Memory B cell (primary cell): ENCODE results near the gene MYBPHL.
"Not testable (repeated sequence)": the region's sequence is repeated elsewhere in the genome, so short reads cannot be mapped to it uniquely, and the experiment has no call there.

Experiments used
- ATAC-seq: fragments of 150-1000 bp; cut with Tn5 transposase; 2 replicates; pipeline ENCODE4 v1.10.0; 2021; ENCODE audit warnings: low read depth, mild to moderate bottlenecking, moderate library complexity
- DNase-seq, 2 donors: peaks; one replicate each; pipeline ENCODE4 v3.0.0; 2022; ENCODE audit warnings: low spot score in 2 of 2
- H3K27ac Mint-ChIP-seq: one replicate; pipeline ENCODE4 v1.8.0; 2022; ENCODE audit warnings: mild to moderate bottlenecking, moderate library complexity, mixed read lengths
- H3K27me3 Mint-ChIP-seq: one replicate; pipeline ENCODE4 v1.8.0; 2022; ENCODE audit warnings: mixed read lengths
- H3K36me3 Mint-ChIP-seq: one replicate; pipeline ENCODE4 v1.8.0; 2022; ENCODE audit warnings: mild to moderate bottlenecking, mixed read lengths
- H3K4me1 Mint-ChIP-seq: one replicate; pipeline ENCODE4 v1.8.0; 2022; ENCODE audit warnings: mixed read lengths
- H3K4me3 Mint-ChIP-seq: one replicate; pipeline ENCODE4 v1.8.0; 2022; ENCODE audit warnings: mild to moderate bottlenecking, moderate library complexity, mixed read lengths
- H3K9me3 Mint-ChIP-seq: one replicate; pipeline ENCODE4 v1.8.0; 2022; ENCODE audit warnings: mixed read lengths

Gene MYBPHL

DNA sequence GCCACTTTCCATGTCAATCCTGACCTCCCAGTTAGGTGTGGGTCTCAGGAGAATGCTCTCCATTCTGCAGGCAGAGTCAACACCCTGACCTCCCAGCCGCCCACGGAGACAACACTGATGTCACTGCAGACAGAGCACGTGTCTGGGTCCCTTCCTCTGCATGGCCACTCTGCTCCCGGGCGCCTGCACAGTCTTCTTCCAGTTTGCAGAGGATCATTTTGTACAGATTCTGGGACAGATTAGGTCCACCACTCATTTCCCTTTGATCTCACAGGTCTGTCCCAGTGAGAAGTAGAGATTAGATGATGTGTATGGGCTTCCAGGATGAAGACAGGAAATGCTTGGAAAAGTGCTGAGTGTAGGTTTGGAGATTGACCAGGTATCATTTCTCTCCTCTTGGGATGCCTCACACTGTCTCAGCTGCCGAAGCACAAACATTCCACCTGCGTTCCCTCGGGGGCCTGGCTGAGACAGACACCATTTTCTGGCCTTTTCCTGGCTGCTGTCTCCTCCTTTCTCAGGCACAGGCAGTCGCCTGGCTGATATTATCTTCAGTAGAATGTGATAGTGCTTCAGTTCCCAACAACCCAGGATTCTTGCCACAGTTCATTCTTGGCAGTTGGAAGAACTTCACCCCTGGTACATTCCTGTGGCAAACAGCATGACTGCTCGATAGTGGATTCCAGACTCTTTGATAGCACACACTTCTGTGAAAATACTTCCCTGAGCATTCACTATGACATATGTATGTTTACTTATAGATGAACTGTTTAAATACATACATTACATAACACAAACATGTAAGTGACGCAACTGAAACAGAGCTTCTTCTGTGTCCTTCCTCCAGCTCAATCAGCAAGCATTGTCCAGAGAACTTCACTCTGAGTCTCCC is 7.9 kb downstream of the MYBPHL start:
- DNase-seq (no peak), ATAC-seq (no peak)
- H3K4me3 Mint-ChIP-seq, result no peak overlapping the region
- peaks cover 20% of the 10 kb centered on the region for H3K4me1 Mint-ChIP-seq
- H3K27ac Mint-ChIP-seq, result no peak overlapping the region
- peaks cover 10% of the 10 kb centered on the region for H3K27me3 Mint-ChIP-seq
- H3K36me3 Mint-ChIP-seq, result no peaks in the 10 kb centered on the region
- no peaks in the 10 kb centered on the region for H3K9me3 Mint-ChIP-seq

DNA sequence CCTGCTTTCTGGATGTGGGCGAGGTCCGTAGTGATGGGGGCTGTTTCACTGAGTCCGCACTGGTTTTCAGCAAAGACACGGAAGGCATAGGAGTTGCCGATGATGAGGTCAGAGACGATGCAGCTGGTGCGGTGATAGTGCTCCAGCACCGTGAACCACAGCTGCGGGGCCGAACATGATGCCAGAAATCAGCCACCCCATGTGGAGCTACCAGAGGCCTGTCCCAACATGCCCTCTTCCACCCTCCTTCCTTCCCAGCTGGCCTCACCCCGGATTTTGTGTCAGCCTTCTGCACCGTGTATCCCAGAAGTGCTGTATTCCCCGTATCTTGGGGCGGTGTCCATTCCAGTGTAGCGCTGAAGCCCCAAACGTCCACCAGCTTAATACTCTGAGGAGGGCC is 10.0 kb downstream of the MYBPHL start:
- H3K4me1 Mint-ChIP-seq, result peaks cover 20% of the 10 kb centered on the region
- H3K27me3 Mint-ChIP-seq, result peaks cover 10% of the 10 kb centered on the region
- ATAC-seq (no peak), DNase-seq (no peak)
- H3K27ac Mint-ChIP-seq, result no peak overlapping the region
- H3K36me3 Mint-ChIP-seq, result no peaks in the 10 kb centered on the region
- no peaks in the 10 kb centered on the region for H3K9me3 Mint-ChIP-seq
- no peak overlapping the region for H3K4me3 Mint-ChIP-seq

- no peak for DNase-seq
- H3K4me1 Mint-ChIP-seq, result peaks cover 20% of the 10 kb centered on the region
- H3K27ac Mint-ChIP-seq, result no peak overlapping the region
- ATAC-seq, result no peak
- peaks cover 10% of the 10 kb centered on the region for H3K27me3 Mint-ChIP-seq
- H3K9me3 Mint-ChIP-seq, result no peaks in the 10 kb centered on the region
- H3K36me3 Mint-ChIP-seq, result no peaks in the 10 kb centered on the region
- H3K4me3 Mint-ChIP-seq, result no peak overlapping the region
These were observed 10.9 kb downstream of the MYBPHL start for GRCh38 chr1:109295712-109296415.

GRCh38 chr1:109294481-109294880 is 12.3 kb downstream of the MYBPHL start:
- Mint-ChIP-seq H3K4me3 (peak overlapping the region; percentile 15), H3K27me3 (peaks cover 6% of the 10 kb centered on the region), H3K4me1 (peaks cover 20% of the 10 kb centered on the region), H3K27ac (no peak overlapping the region), H3K36me3 (no peaks in the 10 kb centered on the region), H3K9me3 (no peaks in the 10 kb centered on the region)
- ATAC-seq, result peak; percentile 83
- no peak for DNase-seq

GRCh38 chr1:109293026-109293425 is 13.8 kb downstream of the MYBPHL start:
- ATAC-seq (no peak), DNase-seq (no peak)
- H3K27ac Mint-ChIP-seq, result no peak overlapping the region
- H3K27me3 Mint-ChIP-seq, result peaks cover 2% of the 10 kb centered on the region
- H3K9me3 Mint-ChIP-seq, result no peaks in the 10 kb centered on the region
- H3K4me1 Mint-ChIP-seq, result peaks cover 13% of the 10 kb centered on the region
- H3K4me3 Mint-ChIP-seq, result no peak overlapping the region
- no peaks in the 10 kb centered on the region for H3K36me3 Mint-ChIP-seq

DNA sequence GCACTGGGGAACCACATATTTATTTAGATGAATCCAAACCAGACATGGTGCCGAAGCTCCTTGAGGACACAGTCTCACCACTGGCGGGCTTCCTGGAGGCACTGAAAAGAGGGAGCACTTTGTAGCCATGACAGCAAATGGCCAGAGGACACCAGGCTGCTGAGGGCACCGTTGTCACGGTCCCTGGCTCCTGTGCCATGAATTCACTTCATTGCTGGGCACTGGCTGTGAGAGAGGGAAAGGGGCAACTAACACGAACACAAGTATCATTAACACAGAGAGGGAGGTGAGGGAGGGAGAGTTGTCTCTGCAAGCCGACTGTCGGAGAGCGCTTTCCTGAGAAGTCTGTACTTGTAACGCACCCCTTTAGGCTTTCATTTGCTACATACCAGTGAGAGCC is 14.4 kb downstream of the MYBPHL start:
- no peak overlapping the region for H3K27ac Mint-ChIP-seq
- no peak for DNase-seq
- H3K4me3 Mint-ChIP-seq, result no peak overlapping the region
- ATAC-seq, result no peak
- no peaks in the 10 kb centered on the region for H3K36me3 Mint-ChIP-seq
- peaks cover 13% of the 10 kb centered on the region for H3K4me1 Mint-ChIP-seq
- no peaks in the 10 kb centered on the region for H3K9me3 Mint-ChIP-seq
- peaks cover 2% of the 10 kb centered on the region for H3K27me3 Mint-ChIP-seq

DNA sequence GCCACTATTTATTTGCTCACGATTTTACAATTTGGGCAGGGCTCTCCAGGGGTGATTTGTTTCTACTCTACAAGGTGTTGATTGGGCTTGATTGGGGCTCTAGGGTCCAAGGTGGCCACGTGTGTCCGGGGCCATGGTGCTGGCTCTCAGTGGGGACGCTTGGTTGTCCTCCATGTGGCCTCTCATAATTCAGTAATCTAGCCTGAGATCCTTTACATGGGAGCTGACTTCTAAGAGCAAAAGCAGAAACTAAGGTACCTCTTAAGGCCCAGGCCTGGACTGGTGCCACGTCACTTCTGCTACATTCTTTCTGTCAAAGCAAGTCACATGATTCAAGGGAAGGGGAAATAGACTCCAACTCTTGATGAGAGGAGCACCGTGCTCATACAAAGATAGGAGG is 15.8 kb downstream of the MYBPHL start:
- DNase-seq (no peak), ATAC-seq (peak; percentile 55)
- Mint-ChIP-seq H3K4me1 (peaks cover 13% of the 10 kb centered on the region), H3K9me3 (no peaks in the 10 kb centered on the region), H3K27me3 (peaks cover 3% of the 10 kb centered on the region), H3K4me3 (no peak overlapping the region), H3K36me3 (no peaks in the 10 kb centered on the region), H3K27ac (no peak overlapping the region)

DNA sequence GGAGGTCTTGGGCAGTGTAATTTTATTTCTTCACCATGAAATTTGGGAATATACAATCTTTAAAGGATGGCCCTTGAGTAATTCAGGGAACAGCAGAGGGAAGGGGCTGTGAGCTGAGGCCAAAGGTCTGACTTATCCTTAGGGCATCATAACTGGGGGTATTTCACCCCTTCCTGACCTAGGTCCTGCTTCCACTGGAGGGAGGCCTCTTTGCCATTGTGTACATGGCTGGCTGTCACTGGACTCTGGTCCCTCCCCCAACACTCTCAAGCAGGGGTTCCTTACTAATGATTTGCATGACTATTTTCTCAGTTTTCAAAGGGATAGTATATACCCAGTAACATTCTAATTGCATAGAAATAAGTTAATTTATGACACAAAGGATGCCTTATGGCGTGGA is 16.7 kb downstream of the MYBPHL start:
- H3K27ac Mint-ChIP-seq, result no peak overlapping the region
- peaks cover 9% of the 10 kb centered on the region for H3K4me1 Mint-ChIP-seq
- no peak for ATAC-seq
- no peaks in the 10 kb centered on the region for H3K36me3 Mint-ChIP-seq
- H3K27me3 Mint-ChIP-seq, result peaks cover 4% of the 10 kb centered on the region
- DNase-seq, result no peak
- H3K4me3 Mint-ChIP-seq, result no peak overlapping the region
- no peaks in the 10 kb centered on the region for H3K9me3 Mint-ChIP-seq

DNA sequence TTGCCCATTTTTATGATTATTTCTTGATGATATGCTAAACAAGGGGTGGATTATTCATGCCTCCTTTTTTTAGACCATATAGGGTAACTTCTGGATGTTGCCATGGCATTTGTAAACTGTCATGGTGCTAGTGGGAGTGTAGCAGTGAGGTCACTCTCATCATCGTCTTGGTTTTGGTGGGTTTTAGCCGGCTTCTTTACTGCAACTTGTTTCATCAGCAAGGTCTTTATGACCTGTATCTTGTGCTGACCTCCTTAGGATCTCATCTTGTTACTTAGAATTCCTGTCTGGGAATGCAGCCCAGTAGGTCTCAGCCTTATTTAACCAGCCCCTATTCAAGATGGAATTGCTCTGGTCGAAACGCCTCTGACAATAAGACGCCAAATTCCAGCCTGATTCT is 20.0 kb downstream of the MYBPHL start:
- not testable (repeated sequence) for H3K27me3 Mint-ChIP-seq, H3K9me3 Mint-ChIP-seq, H3K4me1 Mint-ChIP-seq, H3K4me3 Mint-ChIP-seq, ATAC-seq, DNase-seq, H3K27ac Mint-ChIP-seq, H3K36me3 Mint-ChIP-seq

- Mint-ChIP-seq H3K4me3 (peak overlapping the region; percentile 97), H3K36me3 (no peaks in the 10 kb centered on the region), H3K9me3 (no peaks in the 10 kb centered on the region), H3K27ac (no peak overlapping the region), H3K4me1 (peaks cover 7% of the 10 kb centered on the region), H3K27me3 (peaks cover 5% of the 10 kb centered on the region)
- no peak for DNase-seq
- ATAC-seq, result no peak
These were observed 22.8 kb downstream of the MYBPHL start for GRCh38 chr1:109283748-109284600.

- peaks cover 7% of the 10 kb centered on the region for H3K4me1 Mint-ChIP-seq
- H3K27me3 Mint-ChIP-seq, result peaks cover 3% of the 10 kb centered on the region
These were observed 23.7 kb downstream of the MYBPHL start, which contains the start of gene PSRC1 for GRCh38 chr1:109282952-109283747. PSRC1 (minus strand) TSS chr1:109283145.

GRCh38 chr1:109282497-109282951 is 24.3 kb downstream of the MYBPHL start:
- no peaks in the 10 kb centered on the region for H3K36me3 Mint-ChIP-seq
- peak overlapping the region; percentile 97 for H3K4me3 Mint-ChIP-seq
- H3K27me3 Mint-ChIP-seq, result peaks cover 3% of the 10 kb centered on the region
- peak overlapping the region; percentile 68 for H3K27ac Mint-ChIP-seq
- no peak for DNase-seq
- no peaks in the 10 kb centered on the region for H3K9me3 Mint-ChIP-seq
- H3K4me1 Mint-ChIP-seq, result peaks cover 7% of the 10 kb centered on the region
- no peak for ATAC-seq

More at GRCh38 chr1:109282952-109283747, 23.7 kb downstream of the MYBPHL start, which contains the start of gene PSRC1:
- Mint-ChIP-seq H3K27ac (peak within 1 kb of the TSS; percentile 68), H3K9me3 (no peaks in the 10 kb centered on the region), H3K4me3 (peak within 1 kb of the TSS; percentile 97), H3K36me3 (no peaks in the 10 kb centered on the region)
- ATAC-seq (peak; percentile 96), DNase-seq (peak; percentile 83 to 92)
